IMR-90 (cell line): ENCODE data around the gene HEPACAM. TPM values are rescaled to one million over a fixed set of nuclear protein-coding genes. Genes with fewer than 3 reads are reported as not detected.

ENCODE experiments used
- ATAC-seq: fragments of 200-7000 bp; cut with Tn5 transposase; 2 replicates; pipeline ENCODE4 v1.9.1; 2020; ENCODE audit warnings: low read depth, mild to moderate bottlenecking, moderate library complexity
- BruUV-seq: library from RNA; stranded (reverse); fragments of 400-500 nt; replicated peaks from 2 replicates; lab custom pipeline; 2021; lab: Mats Ljungman, UMichigan
- CTCF ChIA-PET: fragments of 300-600 bp; formaldehyde crosslinking; extraction: SDS; loops from one replicate; lab custom pipeline; 2021; ENCODE audit warnings: antibody characterized with exemption; lab: Yijun Ruan, JAX
- POLR2A ChIA-PET: fragments of 300-600 bp; sonication (Branson Sonifier 250); formaldehyde crosslinking; loops from one replicate; lab custom pipeline; 2022; ENCODE audit warnings: antibody characterized with exemption; ENCODE audit not compliant: unreplicated experiment; lab: Charles Lee
- DNase-seq: peaks from one replicate; pipeline ENCODE4 v3.0.0; 2013
- H2AFZ ChIP-seq: replicated peaks from 2 replicates; pipeline ENCODE3; 2013; ENCODE audit warnings: low read length, mild to moderate bottlenecking; ENCODE audit not compliant: poor library complexity
- H2AK5ac ChIP-seq: 2 replicates; pipeline ENCODE4 v1.6.1; 2013; ENCODE audit warnings: low read depth, low read length, inconsistent platforms
- H2AK9ac ChIP-seq: replicated peaks from 2 replicates; pipeline ENCODE3; 2013; ENCODE audit warnings: mild to moderate bottlenecking, low read depth, low read length, moderate library complexity; ENCODE audit not compliant: poor library complexity
- H2BK120ac ChIP-seq: 2 replicates; pipeline ENCODE4 v1.6.1; 2013; ENCODE audit warnings: low read depth, low read length, inconsistent platforms
- H2BK15ac ChIP-seq: 3 replicates; pipeline ENCODE4 v1.6.1; 2013; ENCODE audit warnings: low read depth, low read length, inconsistent platforms
- H2BK20ac ChIP-seq: 2 replicates; pipeline ENCODE4 v1.6.1; 2013; ENCODE audit warnings: low read depth, mild to moderate bottlenecking, inconsistent platforms, low read length, moderate library complexity
- H2BK5ac ChIP-seq: 2 replicates; pipeline ENCODE4 v1.6.1; 2013; ENCODE audit warnings: mild to moderate bottlenecking, low read depth, low read length, inconsistent platforms; ENCODE audit not compliant: poor library complexity, severe bottlenecking
- H3K14ac ChIP-seq: replicated peaks from 2 replicates; pipeline ENCODE4 v1.6.1; 2013; ENCODE audit warnings: low read depth, low read length, inconsistent platforms
- H3K18ac ChIP-seq: 2 replicates; pipeline ENCODE4 v1.6.1; 2013; ENCODE audit warnings: low read depth, low read length, control low read depth
- H3K23ac ChIP-seq: 2 replicates; pipeline ENCODE4 v1.6.1; 2013; ENCODE audit warnings: low read depth, low read length, inconsistent platforms
- H3K27ac ChIP-seq: 2 replicates; pipeline ENCODE4 v1.5.1; 2013; ENCODE audit warnings: mild to moderate bottlenecking, control low read depth, low read length; ENCODE audit not compliant: insufficient read depth
- H3K27me3 ChIP-seq: 2 replicates; pipeline ENCODE4 v1.6.1; 2013; ENCODE audit warnings: low read length; ENCODE audit not compliant: control insufficient read depth, insufficient read depth
- H3K36me3 ChIP-seq: 2 replicates; pipeline ENCODE4 v1.6.1; 2013; ENCODE audit warnings: low read length, mixed read lengths; ENCODE audit not compliant: control insufficient read depth, insufficient read depth
- H3K4ac ChIP-seq: 2 replicates; pipeline ENCODE4 v1.6.1; 2013; ENCODE audit warnings: low read depth, low read length, inconsistent platforms
- H3K4me1 ChIP-seq: 2 replicates; pipeline ENCODE4 v1.6.1; 2013; ENCODE audit warnings: low read length, mixed read lengths; ENCODE audit not compliant: control insufficient read depth, insufficient read depth
- H3K4me2 ChIP-seq: 2 replicates; pipeline ENCODE4 v1.6.1; 2013; ENCODE audit warnings: low read depth, mild to moderate bottlenecking, control low read depth, low read length, moderate library complexity
- H3K4me3 ChIP-seq: 2 replicates; pipeline ENCODE4 v1.5.1; 2013; ENCODE audit warnings: low read depth, mild to moderate bottlenecking, control low read depth, low read length, moderate library complexity; ENCODE audit not compliant: insufficient read depth
- H3K56ac ChIP-seq: 2 replicates; pipeline ENCODE4 v1.6.1; 2013; ENCODE audit warnings: low read length, inconsistent platforms; ENCODE audit not compliant: insufficient read depth; ENCODE audit errors: extremely low read depth
- H3K79me1 ChIP-seq, 2 experiments: 2 replicates each; pipeline ENCODE4 v1.6.1; 2013; ENCODE audit warnings: low read length in 2 of 2, inconsistent platforms in 1 of 2, low read depth in 1 of 2
- H3K9ac ChIP-seq: 2 replicates; pipeline ENCODE4 v1.6.1; 2013; ENCODE audit warnings: low read depth, low read length, control low read depth
- H3K9me1 ChIP-seq: 2 replicates; pipeline ENCODE4 v1.6.1; 2013; ENCODE audit warnings: low read length, inconsistent platforms; ENCODE audit not compliant: insufficient read depth
- H3K9me3 ChIP-seq: 2 replicates; pipeline ENCODE4 v1.6.1; 2013; ENCODE audit warnings: low read length; ENCODE audit not compliant: control insufficient read depth, insufficient read depth
- H4K20me1 ChIP-seq: 2 replicates; pipeline ENCODE4 v1.6.1; 2013; ENCODE audit warnings: low read length, inconsistent platforms; ENCODE audit not compliant: insufficient read depth
- H4K5ac ChIP-seq: 2 replicates; pipeline ENCODE4 v1.6.1; 2013; ENCODE audit warnings: mild to moderate bottlenecking, low read depth, low read length, control low read depth
- H4K8ac ChIP-seq, 2 experiments: 2 replicates each; pipeline ENCODE4 v1.6.1; 2013; ENCODE audit warnings: low read depth in 2 of 2, low read length in 2 of 2, control low read depth in 1 of 2, inconsistent platforms in 1 of 2
- H4K91ac ChIP-seq: 2 replicates; pipeline ENCODE4 v1.6.1; 2013; ENCODE audit warnings: low read depth, low read length, inconsistent platforms; ENCODE audit not compliant: insufficient read depth
- CHD1 ChIP-seq: IDR thresholded peaks from 2 replicates; pipeline ENCODE4 v1.6.1; 2012; ENCODE audit warnings: low read depth, low read length, improper control_type of control experiment
- CTCF ChIP-seq: conservative IDR thresholded peaks from 2 replicates; pipeline ENCODE4 v1.5.1; 2012; ENCODE audit warnings: mild to moderate bottlenecking, low read depth, low read length, improper control_type of control experiment
- RAD21 ChIP-seq: IDR thresholded peaks from 2 replicates; pipeline ENCODE4 v1.6.1; 2012; ENCODE audit warnings: low read length, improper control_type of control experiment
- SMC3 ChIP-seq: fragments of 150-350 bp; IDR thresholded peaks from 2 replicates; pipeline ENCODE4 v1.6.1; 2016; ENCODE audit warnings: low read depth, mild to moderate bottlenecking, antibody characterized with exemption, low read length, moderate library complexity
- WGBS, 2 experiments: methylation state at CpG; one replicate each; pipeline versions ENCODE4 v1.1.5 to v1.1.7; 2013; ENCODE audit warnings: missing lambda C conversion rate in 2 of 2; ENCODE audit not compliant: insufficient read length in 1 of 2; ENCODE audit errors: extremely low coverage in 2 of 2; 5-methylcytosine and 5-hydroxymethylcytosine counted together
- dilution Hi-C: fragments of 300-500 bp; cut with HindIII; formaldehyde crosslinking; loops from one replicate; pipeline ENCODE4 v1.14.3; 2018; ENCODE audit warnings: low sequenced_read_pairs; ENCODE audit not compliant: unreplicated experiment
- in situ Hi-C: fragments of 300-500 bp; cut with MboI; formaldehyde crosslinking; loops from 3 replicates; pipeline ENCODE4 v1.14.3; 2019; ENCODE audit warnings: low sequenced_read_pairs, inconsistent platforms, mixed read lengths
- intact Hi-C: fragments of 100-400 bp; cut with micrococcal nuclease; formaldehyde crosslinking; loops from 2 replicates; pipeline ENCODE4 v1.10.0; 2022
- polyA plus RNA-seq, 3 experiments: library from polyadenylated mRNA; depleted of rRNA; stranded (reverse); fragments of >200 nt; gene quantifications; 2 replicates each; pipeline ENCODE4 v1.2.3, GENCODE V29; 2012; ENCODE audit warnings: low replicate concordance in 1 of 3
- total RNA-seq: library from RNA; depleted of rRNA; stranded (reverse); fragments of >200 nt; gene quantifications from 2 replicates; pipeline ENCODE4 v1.2.3, GENCODE V29; 2012

Gene HEPACAM
- total and polyA plus RNA-seq, 2 of the 4 experiments (the other 2 are of a cell fraction): 0.09 to 0.18 TPM

GRCh38 chr11:124920356-124920755 lies 15.5 kb downstream of the HEPACAM start:
- dilution Hi-C loops: no loop called here
- Histone ChIP-seq H2BK120ac (peak overlapping the region; percentile 17), H4K8ac (peak overlapping the region; percentile 68 to 90), H3K4ac (peak overlapping the region; percentile 74), H3K9me1 (peaks cover 24% of the 10 kb centered on the region; the same call in 1 of the 2 replicates), H2AK5ac (peak overlapping the region; percentile 61; the same call in 1 of the 2 replicates), H4K5ac (peak overlapping the region; percentile 70), H3K9ac (no peak overlapping the region), H3K23ac (0 out of 2 replicates have a peak overlapping the region, but pooled peaks have one; percentile 38), H3K56ac (no peak overlapping the region), H2AFZ (peak overlapping the region; percentile 93), H2BK20ac (peak overlapping the region; percentile 61; the same call in 1 of the 2 replicates), H3K4me2 (peak overlapping the region; percentile 15), H3K18ac (peak overlapping the region; percentile 24; the same call in 1 of the 2 replicates), H4K91ac (peak overlapping the region; percentile 46; the same call in 1 of the 2 replicates), H4K20me1 (no peaks in the 10 kb centered on the region), H3K36me3 (no peaks in the 10 kb centered on the region), H3K27me3 (no peaks in the 10 kb centered on the region), H3K79me1 (peaks cover 0 to 3% of the 10 kb centered on the region in 2 experiments; a peak in 1 of 4 replicates), H3K9me3 (no peaks in the 10 kb centered on the region), H3K27ac (no peak overlapping the region), H3K4me1 (peaks cover 8% of the 10 kb centered on the region), H2AK9ac (peak overlapping the region; percentile 39), H3K14ac (peak overlapping the region; percentile 64; the same call in 1 of the 2 replicates), H3K4me3 (no peak overlapping the region), H2BK15ac (no peak overlapping the region; the same call in 2 of the 3 replicates), H2BK5ac (no peak overlapping the region)
- no TSS peak for BruUV-seq
- in situ Hi-C loops: no loop called here
- DNase-seq (no peak), ATAC-seq (no peak)
- TF ChIP-seq CHD1 (no peak), RAD21 (no peak), CTCF (no peak), SMC3 (no peak)
- ChIA-PET CTCF (interaction anchor here (0.6 to 1.0 kb wide), 2 partner anchors 8 to 32 kb away, joined by 3 read pairs; no protein-coding TSS in a partner anchor), POLR2A (interaction anchor here (0.6 to 1.0 kb wide), 2 partner anchors 23 to 238 kb away, joined by 3 read pairs; partner anchors contain the start of gene ROBO4)
- WGBS, 2 experiments: no CpG with 5 or more reads among the region's 5 CpGs
- intact Hi-C loops: loop anchor here (2.0 kb wide), 1 partner anchor 44 kb away; no protein-coding TSS in a partner anchor
